Measurements from ENCODE around the gene PNPLA5. TPM values are rescaled to one million over a fixed set of nuclear protein-coding genes. Genes with fewer than 3 reads are reported as not detected.
"Not testable (repeated sequence)": the region's sequence is repeated elsewhere in the genome, so short reads cannot be mapped to it uniquely, and the experiment has no call there.

The PNPLA5 gene
- total RNA-seq, 2 donors from 2014 or later, result not detected

GRCh38 chr22:43919106-43919973 lies 27.5 kb upstream of the PNPLA5 start:
- no peaks in the 10 kb centered on the region for H3K9me3 ChIP-seq (ENCODE audit: control insufficient read depth, low read length, poor library complexity, severe bottlenecking)
- no peak for ATAC-seq
- Mint-ChIP-seq H3K4me3 (no peak overlapping the region), H3K27ac (no peak overlapping the region), H3K4me1 (peaks cover 5% of the 10 kb centered on the region), H3K36me3 (ENCODE audit: low read depth) (peaks cover 4% of the 10 kb centered on the region), H3K27me3 (peaks cover 46% of the 10 kb centered on the region)
- DNase-seq, result no peak

- Mint-ChIP-seq H3K27me3 (peaks cover 52% of the 10 kb centered on the region), H3K4me1 (peaks cover 2% of the 10 kb centered on the region), H3K27ac (no peak overlapping the region), H3K4me3 (no peak overlapping the region), H3K36me3 (ENCODE audit: low read depth) (peaks cover 6% of the 10 kb centered on the region)
- no peaks in the 10 kb centered on the region for H3K9me3 ChIP-seq (ENCODE audit: control insufficient read depth, low read length, poor library complexity, severe bottlenecking)
- DNase-seq, result no peak
- ATAC-seq, result no peak
These were observed 25.7 kb upstream of the PNPLA5 start for GRCh38 chr22:43917521-43917920.

- Mint-ChIP-seq H3K36me3 (ENCODE audit: low read depth) (peaks cover 3% of the 10 kb centered on the region), H3K27ac (no peak overlapping the region), H3K4me1 (no peaks in the 10 kb centered on the region), H3K4me3 (no peak overlapping the region), H3K27me3 (peaks cover 31% of the 10 kb centered on the region)
- ATAC-seq (no peak), DNase-seq (no peak)
- no peaks in the 10 kb centered on the region for H3K9me3 ChIP-seq (ENCODE audit: control insufficient read depth, low read length, poor library complexity, severe bottlenecking)
These were observed 19.5 kb upstream of the PNPLA5 start for GRCh38 chr22:43911351-43911750.

- peaks cover 3% of the 10 kb centered on the region for H3K36me3 Mint-ChIP-seq (ENCODE audit: low read depth)
- no peaks in the 10 kb centered on the region for H3K4me1 Mint-ChIP-seq
- H3K27ac Mint-ChIP-seq, result no peak overlapping the region
- no peak for DNase-seq
- no peaks in the 10 kb centered on the region for H3K9me3 ChIP-seq (ENCODE audit: control insufficient read depth, low read length, poor library complexity, severe bottlenecking)
- H3K27me3 Mint-ChIP-seq, result peaks cover 34% of the 10 kb centered on the region
- H3K4me3 Mint-ChIP-seq, result no peak overlapping the region
- no peak for ATAC-seq
These were observed 18.4 kb upstream of the PNPLA5 start for GRCh38 chr22:43910178-43910695.

- Mint-ChIP-seq H3K4me1 (no peaks in the 10 kb centered on the region), H3K4me3 (no peak overlapping the region), H3K27ac (no peak overlapping the region), H3K27me3 (peaks cover 34% of the 10 kb centered on the region), H3K36me3 (ENCODE audit: low read depth) (peaks cover 3% of the 10 kb centered on the region)
- ATAC-seq (no peak), DNase-seq (no peak)
- H3K9me3 ChIP-seq (ENCODE audit: control insufficient read depth, low read length, poor library complexity, severe bottlenecking), result no peaks in the 10 kb centered on the region
These were observed 17.9 kb upstream of the PNPLA5 start for GRCh38 chr22:43909708-43910107.

- ATAC-seq (no peak), DNase-seq (no peak)
- Mint-ChIP-seq H3K4me1 (no peaks in the 10 kb centered on the region), H3K27ac (no peak overlapping the region), H3K27me3 (peaks cover 38% of the 10 kb centered on the region), H3K4me3 (no peak overlapping the region), H3K36me3 (ENCODE audit: low read depth) (no peaks in the 10 kb centered on the region)
- no peaks in the 10 kb centered on the region for H3K9me3 ChIP-seq (ENCODE audit: control insufficient read depth, low read length, poor library complexity, severe bottlenecking)
These were observed 13.9 kb upstream of the PNPLA5 start for GRCh38 chr22:43905681-43906080.

- H3K27ac Mint-ChIP-seq; H3K4me1 Mint-ChIP-seq; ATAC-seq; H3K4me3 Mint-ChIP-seq; DNase-seq; H3K36me3 Mint-ChIP-seq (ENCODE audit: low read depth); H3K9me3 ChIP-seq (ENCODE audit: control insufficient read depth, low read length, poor library complexity, severe bottlenecking): not testable (repeated sequence)
- H3K27me3 Mint-ChIP-seq, result peaks cover 36% of the 10 kb centered on the region
These were observed 12.6 kb upstream of the PNPLA5 start for GRCh38 chr22:43904412-43904811.

- not testable (repeated sequence) for ATAC-seq; H3K9me3 ChIP-seq (ENCODE audit: control insufficient read depth, low read length, poor library complexity, severe bottlenecking); H3K4me1 Mint-ChIP-seq; DNase-seq; H3K27ac Mint-ChIP-seq; H3K36me3 Mint-ChIP-seq (ENCODE audit: low read depth); H3K4me3 Mint-ChIP-seq
- H3K27me3 Mint-ChIP-seq, result peaks cover 38% of the 10 kb centered on the region
These were observed 11.2 kb upstream of the PNPLA5 start for GRCh38 chr22:43903033-43903432.

- H3K27me3 Mint-ChIP-seq, result peaks cover 40% of the 10 kb centered on the region
- no peak overlapping the region for H3K4me3 Mint-ChIP-seq
- no peaks in the 10 kb centered on the region for H3K9me3 ChIP-seq (ENCODE audit: control insufficient read depth, low read length, poor library complexity, severe bottlenecking)
- H3K4me1 Mint-ChIP-seq, result peaks cover 3% of the 10 kb centered on the region
- ATAC-seq (no peak), DNase-seq (no peak)
- H3K36me3 Mint-ChIP-seq (ENCODE audit: low read depth), result no peaks in the 10 kb centered on the region
- H3K27ac Mint-ChIP-seq, result no peak overlapping the region
These were observed 10.3 kb upstream of the PNPLA5 start for GRCh38 chr22:43901976-43902643.

GRCh38 chr22:43900206-43900605 lies 8.4 kb upstream of the PNPLA5 start:
- H3K27ac Mint-ChIP-seq, result no peak overlapping the region
- H3K4me1 Mint-ChIP-seq, result peaks cover 3% of the 10 kb centered on the region
- no peak overlapping the region for H3K4me3 Mint-ChIP-seq
- no peak for DNase-seq
- no peaks in the 10 kb centered on the region for H3K36me3 Mint-ChIP-seq (ENCODE audit: low read depth)
- peaks cover 41% of the 10 kb centered on the region for H3K27me3 Mint-ChIP-seq
- no peak for ATAC-seq
- H3K9me3 ChIP-seq (ENCODE audit: control insufficient read depth, low read length, poor library complexity, severe bottlenecking), result no peaks in the 10 kb centered on the region

- H3K36me3 Mint-ChIP-seq (ENCODE audit: low read depth), result peaks cover 4% of the 10 kb centered on the region
- peaks cover 40% of the 10 kb centered on the region for H3K27me3 Mint-ChIP-seq
- no peak overlapping the region for H3K27ac Mint-ChIP-seq
- no peak overlapping the region for H3K4me3 Mint-ChIP-seq
- H3K4me1 Mint-ChIP-seq, result peaks cover 5% of the 10 kb centered on the region
- H3K9me3 ChIP-seq (ENCODE audit: control insufficient read depth, low read length, poor library complexity, severe bottlenecking), result no peaks in the 10 kb centered on the region
- no peak for ATAC-seq
- no peak for DNase-seq
These were observed 6.0 kb upstream of the PNPLA5 start for GRCh38 chr22:43897751-43898261.

- Mint-ChIP-seq H3K4me3 (no peak overlapping the region), H3K36me3 (ENCODE audit: low read depth) (peaks cover 4% of the 10 kb centered on the region), H3K27me3 (peaks cover 29% of the 10 kb centered on the region), H3K27ac (no peak overlapping the region), H3K4me1 (peaks cover 5% of the 10 kb centered on the region)
- no peak for DNase-seq
- no peaks in the 10 kb centered on the region for H3K9me3 ChIP-seq (ENCODE audit: control insufficient read depth, low read length, poor library complexity, severe bottlenecking)
- ATAC-seq, result no peak
These were observed 4.3 kb upstream of the PNPLA5 start for GRCh38 chr22:43895986-43896645.

- DNase-seq (no peak), ATAC-seq (no peak)
- Mint-ChIP-seq H3K36me3 (ENCODE audit: low read depth) (peaks cover 4% of the 10 kb centered on the region), H3K4me1 (peaks cover 5% of the 10 kb centered on the region), H3K27me3 (peaks cover 36% of the 10 kb centered on the region), H3K27ac (no peak overlapping the region), H3K4me3 (no peak overlapping the region)
- no peaks in the 10 kb centered on the region for H3K9me3 ChIP-seq (ENCODE audit: control insufficient read depth, low read length, poor library complexity, severe bottlenecking)
These were observed 2.3 kb upstream of the PNPLA5 start for GRCh38 chr22:43894122-43894521.
